Measurements from ENCODE around the gene OMP.

The OMP gene

DNA sequence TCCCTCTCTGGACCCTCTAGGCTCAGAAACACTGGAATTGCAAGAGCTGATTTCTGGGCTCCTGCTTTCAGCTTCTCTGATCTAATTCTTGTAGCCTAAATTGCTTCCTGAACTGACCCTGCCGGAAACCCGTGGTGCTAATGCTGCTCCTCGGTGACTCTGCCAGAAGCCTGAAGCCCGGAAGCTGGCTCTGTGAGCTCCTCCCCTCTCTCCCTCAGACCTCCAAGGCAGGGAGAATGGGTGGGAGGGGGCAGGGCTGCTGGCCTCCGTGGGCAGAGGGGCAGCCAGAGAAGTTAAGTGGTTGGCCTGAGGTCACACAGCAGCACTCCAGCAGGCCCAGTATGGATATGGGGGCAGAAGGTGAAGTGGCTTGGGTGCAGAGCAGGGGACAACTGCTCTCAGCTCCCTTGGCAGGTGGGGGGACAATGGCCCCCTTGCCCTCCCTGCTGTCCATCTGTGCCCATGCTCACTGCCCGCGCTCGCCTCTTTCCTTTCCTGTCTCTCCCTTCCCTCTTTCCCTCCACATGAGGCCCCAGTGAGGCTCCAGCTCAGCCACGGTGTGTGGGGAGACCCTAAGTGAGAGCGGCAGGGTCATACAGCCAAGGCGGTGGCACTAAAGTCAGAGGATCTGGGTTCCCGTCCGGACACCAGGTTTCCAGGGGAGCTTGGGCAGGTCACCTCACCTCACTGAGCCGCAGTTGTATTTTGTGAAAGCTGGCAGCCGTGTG is 19.6 kb upstream of the OMP start:
- H3K27me3 ChIP-seq (ENCODE audit: control insufficient read depth, insufficient read depth, low read length), result no peaks in the 10 kb centered on the region
- no peaks in the 10 kb centered on the region for H3K9me3 ChIP-seq (ENCODE audit: control insufficient read depth, insufficient read depth, low read length)
- H3K9ac ChIP-seq (ENCODE audit: low read depth, low read length), result no peak overlapping the region
- no peaks in the 10 kb centered on the region for H3K36me3 ChIP-seq (ENCODE audit: control insufficient read depth, insufficient read depth, low read length)
- no peak overlapping the region for H3K4me3 ChIP-seq (ENCODE audit: low read depth, low read length)
- H3K4me1 ChIP-seq (ENCODE audit: control insufficient read depth, insufficient read depth, low read length), result no peaks in the 10 kb centered on the region

DNA sequence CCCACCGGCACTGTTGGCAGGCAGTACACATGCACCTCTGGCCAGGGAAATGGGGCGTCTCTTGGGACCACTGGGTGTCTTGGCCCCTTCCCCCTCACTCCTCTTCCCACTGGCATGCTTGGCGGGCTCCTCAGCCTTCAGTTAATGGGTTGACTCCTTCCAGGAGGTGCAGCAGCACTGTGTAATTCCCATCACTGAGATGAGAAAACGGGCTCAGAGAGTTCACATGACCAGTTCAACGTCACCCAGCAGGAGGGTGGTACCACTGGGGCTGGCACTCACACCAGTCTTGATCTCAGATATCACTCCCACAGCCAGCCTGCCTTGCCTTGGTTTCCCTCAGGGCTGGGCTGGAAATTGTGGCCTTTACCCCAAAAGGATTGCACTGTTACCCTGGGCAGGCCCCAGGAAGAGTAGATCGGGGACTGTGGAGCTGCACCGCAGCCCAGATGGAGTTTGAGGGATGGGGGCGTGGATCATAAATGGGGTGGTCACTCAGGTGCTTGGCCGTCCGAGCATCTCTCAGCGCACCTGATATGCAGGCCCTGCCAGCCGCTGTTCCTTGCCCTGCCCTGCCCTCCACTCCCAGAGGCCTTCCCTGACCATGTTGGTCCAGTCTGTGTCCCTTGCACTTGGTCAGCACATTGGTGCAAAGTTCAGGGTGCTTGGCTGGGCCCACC is 18.9 kb upstream of the OMP start:
- H3K4me1 ChIP-seq (ENCODE audit: control insufficient read depth, insufficient read depth, low read length), result no peaks in the 10 kb centered on the region
- H3K27me3 ChIP-seq (ENCODE audit: control insufficient read depth, insufficient read depth, low read length), result no peaks in the 10 kb centered on the region
- no peaks in the 10 kb centered on the region for H3K36me3 ChIP-seq (ENCODE audit: control insufficient read depth, insufficient read depth, low read length)
- H3K9me3 ChIP-seq (ENCODE audit: control insufficient read depth, insufficient read depth, low read length), result no peaks in the 10 kb centered on the region
- no peak overlapping the region for H3K9ac ChIP-seq (ENCODE audit: low read depth, low read length)
- H3K4me3 ChIP-seq (ENCODE audit: low read depth, low read length), result no peak overlapping the region

DNA sequence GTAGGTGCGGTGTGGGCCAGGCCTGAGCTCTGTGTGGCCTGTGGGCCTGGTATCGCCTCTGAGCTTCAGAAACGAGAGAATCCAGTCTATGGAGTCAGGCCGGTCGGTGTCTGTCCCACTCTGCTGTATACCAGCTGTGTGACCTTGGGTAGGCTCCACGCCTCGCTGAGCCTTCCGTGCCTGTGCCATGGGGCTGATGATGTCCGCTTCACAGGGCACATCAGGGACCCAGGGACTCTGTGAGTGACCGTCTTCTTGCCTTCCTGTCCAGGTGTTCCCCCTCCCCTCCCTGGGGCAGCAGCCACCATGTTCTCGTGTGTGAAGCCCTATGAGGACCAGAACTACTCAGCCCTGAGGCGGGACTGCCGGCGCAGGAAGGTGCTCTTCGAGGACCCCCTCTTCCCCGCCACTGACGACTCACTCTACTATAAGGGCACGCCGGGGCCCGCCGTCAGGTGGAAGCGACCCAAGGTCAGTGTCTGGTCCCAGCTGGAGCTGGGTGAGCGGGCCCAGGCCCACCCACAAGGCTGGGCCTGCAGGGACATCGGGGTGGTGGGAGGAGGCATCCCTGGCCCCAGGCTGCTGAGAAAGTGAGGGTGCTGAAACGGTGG is 18.0 kb upstream of the OMP start:
- H3K9me3 ChIP-seq (ENCODE audit: control insufficient read depth, insufficient read depth, low read length), result no peaks in the 10 kb centered on the region
- no peaks in the 10 kb centered on the region for H3K27me3 ChIP-seq (ENCODE audit: control insufficient read depth, insufficient read depth, low read length)
- no peak overlapping the region for H3K9ac ChIP-seq (ENCODE audit: low read depth, low read length)
- no peaks in the 10 kb centered on the region for H3K36me3 ChIP-seq (ENCODE audit: control insufficient read depth, insufficient read depth, low read length)
- no peak overlapping the region for H3K4me3 ChIP-seq (ENCODE audit: low read depth, low read length)
- no peaks in the 10 kb centered on the region for H3K4me1 ChIP-seq (ENCODE audit: control insufficient read depth, insufficient read depth, low read length)

DNA sequence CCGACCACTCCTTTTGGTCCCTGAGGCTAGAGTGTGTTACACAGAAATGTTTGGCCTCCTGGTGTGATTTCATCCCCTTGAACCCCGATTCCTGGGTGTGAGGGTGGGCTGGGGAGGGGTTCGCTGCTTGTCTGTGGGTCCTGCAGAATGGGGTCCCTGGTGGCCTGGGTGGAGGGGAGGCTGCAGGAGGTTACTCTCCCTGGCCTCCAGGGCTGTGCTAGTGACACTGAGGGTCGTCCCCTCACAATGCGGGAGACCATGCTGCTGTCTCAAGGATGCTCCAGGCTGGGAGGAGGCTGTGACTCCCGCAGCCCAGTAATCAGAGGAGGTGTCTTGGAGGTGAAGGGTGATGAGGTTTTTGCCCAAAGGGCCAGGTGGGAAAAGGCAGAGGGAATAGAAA is 17.0 kb upstream of the OMP start:
- Histone ChIP-seq H3K9me3 (ENCODE audit: control insufficient read depth, insufficient read depth, low read length) (no peaks in the 10 kb centered on the region), H3K4me1 (ENCODE audit: control insufficient read depth, insufficient read depth, low read length) (no peaks in the 10 kb centered on the region), H3K36me3 (ENCODE audit: control insufficient read depth, insufficient read depth, low read length) (no peaks in the 10 kb centered on the region), H3K4me3 (ENCODE audit: low read depth, low read length) (no peak overlapping the region), H3K27me3 (ENCODE audit: control insufficient read depth, insufficient read depth, low read length) (no peaks in the 10 kb centered on the region), H3K9ac (ENCODE audit: low read depth, low read length) (no peak overlapping the region)

DNA sequence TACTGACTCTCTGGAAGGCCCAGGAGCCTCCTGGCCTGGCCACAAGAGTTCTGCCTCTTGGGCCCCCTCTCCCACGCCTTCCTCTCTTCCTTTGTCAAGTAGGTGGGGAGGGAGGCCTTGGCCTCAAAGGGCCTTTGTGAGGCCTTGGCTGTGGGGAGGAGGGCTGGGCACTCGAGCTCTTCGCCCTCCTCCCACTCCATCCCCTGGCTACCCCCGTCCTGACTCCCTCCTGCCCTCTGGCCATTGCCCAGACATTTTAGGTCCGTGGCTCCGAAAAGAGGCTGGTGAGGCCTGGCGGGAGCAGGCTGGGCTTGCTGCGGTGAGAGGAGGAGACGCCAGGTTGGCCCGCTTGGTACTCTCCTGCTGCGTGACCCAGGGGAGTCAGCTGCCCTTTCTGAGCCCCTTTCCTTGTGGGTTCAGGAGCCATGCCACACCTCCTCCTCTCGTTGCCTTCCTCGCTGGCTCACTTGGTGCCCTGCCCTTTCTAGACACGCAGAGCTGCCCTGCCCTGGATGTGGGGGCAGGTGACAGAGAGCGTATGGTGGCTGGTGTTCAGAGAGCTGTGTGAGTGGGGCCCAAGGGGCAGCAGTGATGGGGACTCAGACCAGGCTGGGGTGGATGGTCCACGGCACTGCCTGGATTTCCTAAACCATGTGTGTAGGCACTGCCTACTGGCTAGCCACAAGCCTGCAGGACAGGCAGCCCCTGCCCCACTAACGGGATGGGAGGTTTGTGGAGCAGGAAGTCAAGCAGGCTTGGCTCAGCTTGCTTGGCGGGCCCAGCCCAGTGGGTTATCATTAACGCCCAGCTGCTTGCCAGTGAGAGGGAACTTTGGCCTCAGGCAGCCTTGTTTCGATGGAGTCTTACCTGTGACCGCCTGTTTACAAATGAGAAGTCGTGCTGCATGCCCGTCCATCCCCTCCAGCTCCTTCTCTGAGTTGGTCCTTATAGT is 15.8 kb upstream of the OMP start:
- H3K4me3 ChIP-seq (ENCODE audit: low read depth, low read length), result no peak overlapping the region
- no peak overlapping the region for H3K9ac ChIP-seq (ENCODE audit: low read depth, low read length)
- no peaks in the 10 kb centered on the region for H3K36me3 ChIP-seq (ENCODE audit: control insufficient read depth, insufficient read depth, low read length)
- H3K9me3 ChIP-seq (ENCODE audit: control insufficient read depth, insufficient read depth, low read length), result no peaks in the 10 kb centered on the region
- H3K27me3 ChIP-seq (ENCODE audit: control insufficient read depth, insufficient read depth, low read length), result no peaks in the 10 kb centered on the region
- H3K4me1 ChIP-seq (ENCODE audit: control insufficient read depth, insufficient read depth, low read length), result peaks cover 2% of the 10 kb centered on the region

DNA sequence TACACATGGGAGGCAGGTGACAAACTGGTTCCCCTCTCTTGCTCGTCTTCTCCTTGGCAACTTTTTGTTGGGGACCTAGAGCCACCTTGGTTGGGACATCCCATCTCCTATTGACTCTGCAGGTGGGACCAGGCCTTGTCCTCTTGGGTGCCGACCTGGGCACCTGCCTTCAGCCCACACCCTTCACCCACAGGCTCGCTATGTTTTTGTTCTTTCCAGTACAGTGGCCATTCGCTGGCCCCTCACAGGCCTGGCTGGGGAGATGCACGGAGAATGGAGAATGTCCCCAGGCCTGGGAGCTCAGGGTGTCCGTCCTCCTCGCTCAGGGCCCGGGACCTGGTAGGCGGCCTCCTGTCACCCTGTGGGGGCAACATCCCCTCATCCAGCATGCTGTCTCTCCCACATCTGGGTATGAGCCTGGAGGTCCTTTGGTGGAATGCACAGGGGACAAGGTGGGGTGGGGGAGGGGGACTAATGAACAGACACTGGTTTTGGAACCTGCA is 14.9 kb upstream of the OMP start:
- no peak overlapping the region for H3K4me3 ChIP-seq (ENCODE audit: low read depth, low read length)
- no peak overlapping the region for H3K9ac ChIP-seq (ENCODE audit: low read depth, low read length)
- H3K36me3 ChIP-seq (ENCODE audit: control insufficient read depth, insufficient read depth, low read length), result no peaks in the 10 kb centered on the region
- H3K9me3 ChIP-seq (ENCODE audit: control insufficient read depth, insufficient read depth, low read length), result no peaks in the 10 kb centered on the region
- H3K27me3 ChIP-seq (ENCODE audit: control insufficient read depth, insufficient read depth, low read length), result no peaks in the 10 kb centered on the region
- peaks cover 2% of the 10 kb centered on the region for H3K4me1 ChIP-seq (ENCODE audit: control insufficient read depth, insufficient read depth, low read length)

DNA sequence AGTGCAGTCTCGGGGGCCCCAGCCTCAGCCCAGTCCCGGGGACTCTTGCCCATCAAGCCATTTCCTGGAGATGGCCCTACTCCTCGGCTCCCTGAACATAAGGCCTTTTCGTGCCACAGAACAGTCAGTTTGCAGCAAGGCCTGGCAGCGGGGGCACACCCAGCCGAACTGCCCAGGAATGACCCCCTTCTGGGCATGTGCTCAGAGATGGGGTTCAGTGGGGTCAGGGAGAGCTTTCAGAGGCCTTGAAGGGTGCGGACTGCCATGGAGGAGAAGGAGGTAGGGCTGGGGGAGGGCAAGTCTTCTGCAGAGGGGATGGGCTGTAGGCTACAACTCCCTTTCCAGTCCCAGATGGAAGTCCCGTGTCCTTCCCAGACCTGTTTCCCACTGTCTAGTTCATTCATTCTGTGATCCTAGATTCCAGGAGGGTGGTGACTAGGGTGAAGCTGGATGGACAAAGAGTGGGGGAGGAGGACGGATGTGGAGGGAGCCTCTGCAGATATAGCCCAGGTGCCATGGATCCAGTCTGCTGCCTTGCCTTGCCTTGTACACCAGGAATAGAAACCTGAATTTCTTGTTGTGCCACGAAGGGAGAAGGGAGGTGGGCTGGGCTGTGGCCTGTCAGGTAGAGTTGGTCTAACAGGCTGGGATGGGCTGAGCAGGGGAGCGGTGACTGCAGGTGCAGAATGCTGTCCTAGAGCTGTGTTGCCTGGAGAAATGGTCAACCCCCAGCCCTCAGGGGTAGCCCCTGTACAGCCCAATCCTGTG is 14.2 kb upstream of the OMP start:
- H3K27me3 ChIP-seq (ENCODE audit: control insufficient read depth, insufficient read depth, low read length), result no peaks in the 10 kb centered on the region
- no peak overlapping the region for H3K9ac ChIP-seq (ENCODE audit: low read depth, low read length)
- peaks cover 2% of the 10 kb centered on the region for H3K4me1 ChIP-seq (ENCODE audit: control insufficient read depth, insufficient read depth, low read length)
- H3K4me3 ChIP-seq (ENCODE audit: low read depth, low read length), result no peak overlapping the region
- H3K36me3 ChIP-seq (ENCODE audit: control insufficient read depth, insufficient read depth, low read length), result no peaks in the 10 kb centered on the region
- H3K9me3 ChIP-seq (ENCODE audit: control insufficient read depth, insufficient read depth, low read length), result no peaks in the 10 kb centered on the region

DNA sequence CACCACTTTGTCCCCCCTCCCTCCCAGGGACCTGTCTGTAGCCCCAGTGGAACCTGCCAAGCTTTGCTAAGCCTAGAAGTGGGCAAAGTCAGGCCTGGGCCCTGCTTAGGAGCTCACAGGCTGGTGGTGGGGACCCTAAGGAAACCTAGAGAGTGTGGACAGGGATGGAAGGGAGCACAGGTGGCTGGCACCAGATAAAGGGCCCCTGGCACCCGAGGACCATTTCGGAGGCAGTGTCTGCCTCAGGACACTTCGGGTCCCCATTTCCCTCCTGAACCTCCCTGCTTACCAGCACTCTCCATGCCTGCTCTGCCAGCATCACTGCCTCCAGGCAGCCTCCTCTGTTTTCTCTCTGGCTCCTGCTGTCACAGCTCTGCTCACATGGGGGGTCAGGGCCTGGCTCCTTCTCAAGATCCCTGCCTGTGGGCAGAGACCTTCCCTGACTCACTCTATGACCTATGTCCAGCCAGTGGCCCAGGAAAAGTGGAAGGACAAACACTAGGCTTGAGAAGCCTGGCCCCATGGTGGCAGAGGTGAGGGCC is 13.6 kb upstream of the OMP start:
- no peaks in the 10 kb centered on the region for H3K27me3 ChIP-seq (ENCODE audit: control insufficient read depth, insufficient read depth, low read length)
- no peak overlapping the region for H3K4me3 ChIP-seq (ENCODE audit: low read depth, low read length)
- peaks cover 2% of the 10 kb centered on the region for H3K4me1 ChIP-seq (ENCODE audit: control insufficient read depth, insufficient read depth, low read length)
- no peaks in the 10 kb centered on the region for H3K36me3 ChIP-seq (ENCODE audit: control insufficient read depth, insufficient read depth, low read length)
- no peaks in the 10 kb centered on the region for H3K9me3 ChIP-seq (ENCODE audit: control insufficient read depth, insufficient read depth, low read length)
- H3K9ac ChIP-seq (ENCODE audit: low read depth, low read length), result no peak overlapping the region

DNA sequence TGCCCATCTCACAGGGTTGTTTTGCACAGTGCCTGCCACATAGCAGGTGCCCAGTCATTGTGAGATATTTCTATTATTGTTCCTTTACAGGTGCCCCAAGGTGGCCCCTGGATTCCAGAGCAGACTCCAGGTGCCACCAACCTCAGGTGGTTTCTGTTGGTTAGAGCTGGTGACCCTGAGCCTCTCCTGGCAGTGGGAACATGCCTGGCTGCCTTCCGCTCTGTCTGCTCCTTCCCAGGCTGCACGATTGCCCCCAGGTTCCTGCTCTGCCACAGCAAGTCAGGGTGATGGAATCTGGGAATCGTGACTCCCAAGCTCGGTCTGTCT is 12.6 kb upstream of the OMP start:
- Histone ChIP-seq H3K9me3 (ENCODE audit: control insufficient read depth, insufficient read depth, low read length) (no peaks in the 10 kb centered on the region), H3K27me3 (ENCODE audit: control insufficient read depth, insufficient read depth, low read length) (no peaks in the 10 kb centered on the region), H3K9ac (ENCODE audit: low read depth, low read length) (no peak overlapping the region), H3K36me3 (ENCODE audit: control insufficient read depth, insufficient read depth, low read length) (no peaks in the 10 kb centered on the region), H3K4me1 (ENCODE audit: control insufficient read depth, insufficient read depth, low read length) (peaks cover 2% of the 10 kb centered on the region), H3K4me3 (ENCODE audit: low read depth, low read length) (no peak overlapping the region)

DNA sequence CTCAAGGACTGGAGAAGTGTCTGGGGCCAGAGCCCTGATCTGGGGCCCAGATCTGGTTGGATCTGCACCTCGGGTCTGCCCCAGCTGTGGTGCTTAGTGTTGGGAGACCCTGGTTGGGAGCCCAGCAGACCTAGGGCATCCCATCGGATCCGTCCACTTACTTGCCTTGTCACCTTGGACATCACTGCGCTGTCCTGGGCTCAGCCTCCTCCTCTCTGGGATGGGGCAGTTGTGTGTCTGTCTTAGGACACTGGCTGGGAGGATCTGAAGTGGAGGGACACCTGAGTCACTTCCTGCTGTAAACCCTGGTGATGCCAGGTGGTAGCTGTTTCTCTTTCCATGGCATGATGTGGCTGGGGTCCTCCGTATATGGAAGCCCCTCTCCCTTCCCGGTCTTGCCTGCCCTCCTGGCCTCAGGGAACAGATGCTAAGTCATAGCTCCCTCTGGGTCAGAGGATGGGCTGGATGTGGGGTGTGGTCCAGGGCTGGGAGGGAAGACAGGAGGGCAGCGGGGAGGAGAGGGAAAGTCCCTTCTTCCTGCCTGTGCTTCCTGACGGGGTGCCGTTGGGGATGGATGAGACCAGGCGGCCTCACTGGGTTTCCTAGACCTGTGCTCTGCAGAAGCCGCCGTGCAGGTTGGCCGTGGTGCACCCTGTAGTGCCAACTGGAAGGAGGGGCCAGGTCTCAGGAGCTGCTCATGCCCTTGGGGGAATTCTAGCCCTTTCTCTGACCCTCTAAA is 12.1 kb upstream of the OMP start:
- H3K4me1 ChIP-seq (ENCODE audit: control insufficient read depth, insufficient read depth, low read length), result peaks cover 2% of the 10 kb centered on the region
- peak overlapping the region; percentile 18 for H3K9ac ChIP-seq (ENCODE audit: low read depth, low read length)
- H3K9me3 ChIP-seq (ENCODE audit: control insufficient read depth, insufficient read depth, low read length), result no peaks in the 10 kb centered on the region
- no peaks in the 10 kb centered on the region for H3K27me3 ChIP-seq (ENCODE audit: control insufficient read depth, insufficient read depth, low read length)
- H3K36me3 ChIP-seq (ENCODE audit: control insufficient read depth, insufficient read depth, low read length), result no peaks in the 10 kb centered on the region
- H3K4me3 ChIP-seq (ENCODE audit: low read depth, low read length), result no peak overlapping the region

Data from iPS-15b (cell line).